Stimulated activated CD4-positive, alpha-beta T cell treated with anti-CD3 and anti-CD28 coated beads, Interleukin-2, amount 100 ng/mL, for 4 hours (primary cell): ENCODE data around the gene FHIT.

Source experiments
- DNase-seq: peaks from one replicate; pipeline ENCODE4 v3.0.0-alpha.2; 2020; ENCODE audit warnings: low read depth

FHIT gene

GRCh38 chr3:60046210-60046609 is 1205.0 kb downstream of the FHIT start:
- no peak for DNase-seq

- no peak for DNase-seq
These were observed 1205.6 kb downstream of the FHIT start for GRCh38 chr3:60045686-60046085.

DNA sequence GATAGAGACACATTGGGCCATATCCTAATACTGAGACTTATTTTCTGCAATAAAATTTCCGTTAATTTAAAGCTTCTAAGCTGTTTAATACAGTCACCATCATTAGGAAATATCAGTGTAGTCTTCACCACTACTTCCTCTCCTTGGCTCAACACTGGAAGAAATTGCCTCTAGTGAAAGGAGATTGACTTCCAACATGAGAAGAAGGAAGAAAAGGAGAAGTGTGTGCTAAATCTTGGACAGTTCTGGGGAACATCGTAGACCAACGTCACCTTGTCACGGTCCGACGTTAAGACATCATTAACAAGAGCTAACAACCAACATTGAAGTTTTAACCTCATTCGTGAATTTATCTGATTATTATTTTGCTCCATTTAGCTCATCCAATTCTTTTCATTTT is 1214.4 kb downstream of the FHIT start:
- no peak for DNase-seq

- no peak for DNase-seq
These were observed 1217.3 kb downstream of the FHIT start for GRCh38 chr3:60033901-60034453.

- DNase-seq, result no peak
These were observed 1220.3 kb downstream of the FHIT start for GRCh38 chr3:60030982-60031381.

GRCh38 chr3:60028233-60028632 is 1223.0 kb downstream of the FHIT start:
- no peak for DNase-seq

- no peak for DNase-seq
These were observed 1223.9 kb downstream of the FHIT start for GRCh38 chr3:60027335-60027734.

DNA sequence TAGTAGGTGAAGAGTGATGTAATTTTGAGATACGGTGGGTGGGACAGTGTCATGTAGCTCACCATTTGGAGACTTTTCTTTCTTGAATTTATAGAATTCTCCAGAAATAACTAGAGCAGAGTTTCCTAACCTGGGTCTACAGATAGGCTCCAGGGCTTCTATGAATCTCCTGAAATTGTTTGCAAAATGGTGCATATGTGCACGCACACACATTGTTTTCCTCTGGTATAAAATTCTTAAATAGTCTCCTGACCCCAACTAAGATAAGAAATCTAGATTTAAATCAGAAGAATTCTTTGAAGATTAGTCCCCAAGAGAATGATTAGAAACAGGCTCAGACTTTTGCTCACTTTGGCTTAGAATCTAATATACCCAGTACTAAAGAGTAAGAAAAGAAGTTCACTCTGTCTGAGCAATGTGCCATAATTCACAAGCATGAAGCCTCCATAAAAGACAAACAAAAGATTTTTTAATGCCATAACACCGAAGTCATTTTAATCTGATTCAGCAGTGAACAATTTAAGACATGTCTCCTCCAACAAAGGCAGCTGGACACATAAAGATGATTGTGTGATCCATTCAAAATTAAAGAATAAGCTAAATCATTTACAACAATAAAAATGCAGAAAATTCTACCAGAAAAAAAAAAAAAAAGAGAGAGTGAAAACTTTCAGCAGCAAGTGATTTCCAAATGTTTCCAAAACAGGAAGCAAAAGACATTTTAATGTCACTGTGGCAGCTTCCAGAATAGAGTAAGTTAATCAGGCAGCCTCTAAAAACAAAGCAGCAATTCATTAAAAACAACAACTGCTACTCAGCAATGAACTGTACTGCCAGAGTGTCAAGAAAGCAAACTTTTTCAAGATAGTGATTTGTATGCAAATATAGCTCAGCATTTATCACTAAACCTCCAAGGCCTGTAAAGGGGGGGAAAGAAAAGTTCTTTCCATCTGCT is 1225.9 kb downstream of the FHIT start:
- no peak for DNase-seq

DNA sequence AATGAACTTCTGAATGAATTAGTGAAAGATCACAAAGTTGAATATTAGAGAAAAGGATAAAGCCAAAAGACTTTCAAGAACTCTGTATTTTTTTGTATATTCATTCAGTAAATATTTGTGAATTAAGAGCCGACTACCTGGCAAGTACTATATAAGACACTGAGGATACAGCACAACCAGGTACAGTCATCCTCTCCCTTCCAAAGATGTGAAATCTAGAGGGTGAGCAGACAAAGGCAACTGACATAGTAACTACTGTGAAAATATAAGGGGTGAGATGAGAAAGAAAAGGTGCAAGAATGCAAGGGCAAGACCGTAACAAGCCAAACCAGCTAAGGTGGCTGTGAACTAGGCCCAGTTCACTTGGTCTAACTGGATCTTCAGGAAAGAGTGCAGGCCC is 1226.9 kb downstream of the FHIT start:
- no peak for DNase-seq

- no peak for DNase-seq
These were observed 1228.1 kb downstream of the FHIT start for GRCh38 chr3:60023189-60023588.

DNA sequence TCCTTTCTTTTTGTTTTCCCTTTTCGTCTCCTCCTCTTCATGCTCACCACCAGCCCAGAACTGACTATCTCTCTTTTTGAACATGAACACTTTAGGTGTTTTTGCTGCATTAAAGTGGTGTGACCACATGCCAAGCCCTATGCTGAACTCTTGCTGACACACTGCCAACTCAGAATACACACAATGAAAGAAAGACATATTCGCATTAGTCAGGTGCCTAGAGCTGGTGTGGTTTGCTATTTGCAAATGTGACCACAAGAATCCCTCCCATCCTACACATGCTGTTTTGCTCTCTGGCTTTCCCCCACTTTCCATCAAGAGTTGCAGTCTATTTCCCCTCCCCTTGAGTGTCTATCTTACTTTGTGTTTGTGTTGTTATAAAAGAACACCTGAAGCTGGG is 1233.6 kb downstream of the FHIT start:
- peak; percentile 47 for DNase-seq

- DNase-seq, result no peak
These were observed 1236.1 kb downstream of the FHIT start for GRCh38 chr3:60015032-60015705.

- DNase-seq, result no peak
These were observed 1238.0 kb downstream of the FHIT start for GRCh38 chr3:60013241-60013640.

DNA sequence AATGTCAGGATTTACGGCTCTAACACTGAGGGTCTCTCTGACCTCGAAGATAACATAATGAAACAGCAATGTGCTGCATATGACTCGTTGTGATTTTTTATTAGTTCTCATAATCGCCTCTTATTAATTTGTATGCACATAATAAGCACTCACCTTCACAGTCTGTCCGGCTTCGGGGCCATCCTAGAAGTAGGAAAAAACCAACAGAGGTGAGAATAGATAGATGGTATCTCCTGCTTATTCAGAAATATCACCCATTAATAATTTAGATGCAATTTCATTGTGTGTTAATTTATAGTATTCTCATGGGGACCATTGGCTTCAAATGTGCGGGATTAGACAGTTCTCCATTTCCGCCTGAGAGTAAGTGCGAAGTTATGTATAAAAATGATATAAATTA is 1240.0 kb downstream of the FHIT start:
- DNase-seq, result no peak

DNA sequence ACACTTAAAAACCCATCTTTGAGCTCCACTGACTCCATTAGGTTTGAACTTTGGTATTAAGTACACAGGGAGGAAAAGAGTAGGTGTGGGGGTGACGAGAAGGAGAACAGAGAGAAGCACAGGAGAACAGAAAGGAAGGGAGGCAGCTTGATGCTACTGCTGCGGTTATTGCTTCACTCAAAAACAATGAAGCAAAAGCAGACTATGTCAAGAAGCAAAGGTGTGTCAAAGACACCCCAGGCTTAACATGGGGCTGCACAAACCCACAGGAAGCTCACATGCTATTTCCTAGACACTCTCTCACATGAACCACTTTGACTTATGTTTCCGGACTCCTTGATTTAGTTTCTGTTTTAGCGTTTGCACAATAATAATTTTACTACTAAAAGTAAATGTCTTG is 1240.5 kb downstream of the FHIT start:
- DNase-seq, result peak; percentile 43

DNA sequence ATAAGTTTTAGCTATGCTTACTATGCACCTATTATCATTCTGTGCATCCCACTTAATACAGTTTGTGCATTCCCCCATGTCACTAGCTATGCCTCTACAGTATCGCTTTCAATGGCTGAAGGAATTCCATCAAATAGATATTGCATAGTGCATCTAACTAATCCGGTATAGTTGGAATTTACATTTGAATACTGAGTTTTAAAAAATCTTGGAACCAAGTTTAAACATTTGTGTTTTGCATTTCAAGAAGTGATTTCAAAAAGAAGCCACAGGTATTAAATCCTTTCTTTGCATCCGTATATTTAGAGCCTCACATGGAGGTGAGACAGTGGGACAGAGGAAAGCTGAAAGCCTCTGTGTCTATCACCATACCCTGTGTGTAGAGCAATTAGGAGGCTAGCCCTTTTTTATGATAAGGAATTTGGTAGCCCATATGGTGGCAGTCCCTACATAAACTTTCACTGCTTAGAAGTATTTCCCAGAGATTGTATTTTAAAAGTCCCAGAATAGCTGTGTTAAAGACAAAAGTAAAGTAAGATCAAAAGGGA is 1241.2 kb downstream of the FHIT start:
- DNase-seq, result no peak

- DNase-seq, result no peak
These were observed 1249.9 kb downstream of the FHIT start for GRCh38 chr3:60001369-60001768.

DNA sequence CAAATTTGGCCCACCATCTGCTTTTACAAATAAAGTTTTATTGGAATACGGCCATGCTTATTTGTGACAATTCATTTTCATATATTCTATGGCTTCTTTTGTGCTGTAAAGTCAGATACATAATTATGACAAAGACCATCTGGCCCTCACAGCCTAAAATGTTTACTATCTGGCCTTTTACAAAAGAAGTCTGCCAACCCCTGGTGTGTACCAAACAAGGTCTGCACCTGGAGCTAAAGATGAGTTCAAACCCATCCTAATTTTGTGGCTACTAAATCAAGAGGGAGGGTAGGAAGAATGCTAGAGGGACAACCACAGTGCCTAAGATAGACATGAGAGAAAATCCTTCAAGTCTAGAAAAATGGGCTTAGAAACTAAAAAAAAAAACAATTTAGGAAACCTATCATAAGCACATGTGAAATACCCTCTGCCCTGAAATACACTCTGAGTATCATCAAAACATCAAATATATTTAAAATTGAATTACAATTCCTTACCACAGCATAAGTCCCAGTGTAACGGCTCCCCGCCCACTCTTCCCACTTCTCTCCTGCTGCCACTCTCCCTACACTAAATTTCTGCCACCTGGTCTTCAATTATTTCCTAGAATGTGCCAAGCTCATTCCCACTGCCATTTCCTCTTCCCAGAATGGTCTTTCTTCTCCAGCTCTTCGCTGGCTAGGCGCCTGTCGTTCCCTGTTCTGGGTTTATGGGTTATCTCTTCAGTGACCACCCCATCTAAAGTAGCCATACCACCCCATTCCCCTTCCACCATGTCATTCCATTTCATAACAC is 1250.7 kb downstream of the FHIT start:
- no peak for DNase-seq

- no peak for DNase-seq
These were observed 1253.2 kb downstream of the FHIT start for GRCh38 chr3:59998058-59998457.

- no peak for DNase-seq
These were observed 1253.7 kb downstream of the FHIT start for GRCh38 chr3:59997583-59997982.

GRCh38 chr3:59996056-59996455 is 1255.2 kb downstream of the FHIT start:
- DNase-seq, result no peak

GRCh38 chr3:59995563-59995962 is 1255.7 kb downstream of the FHIT start:
- no peak for DNase-seq
